Fibroblast of the aortic adventitia (primary cell): ENCODE results near the gene PRMT9. TPM values are rescaled to one million over a fixed set of nuclear protein-coding genes. Genes with fewer than 3 reads are reported as not detected.

Source experiments
- DNase-seq: peaks from one replicate; pipeline ENCODE4 v3.0.0-alpha.2; 2010; ENCODE audit warnings: low read depth
- H3K4me3 ChIP-seq: 2 replicates; pipeline ENCODE4 v1.5.1; 2011; ENCODE audit warnings: low read depth, mild to moderate bottlenecking, control low read depth, low read length, moderate library complexity
- total RNA-seq: library from RNA; depleted of rRNA; stranded (reverse); fragments of >200 nt; gene quantifications from 2 replicates; pipeline ENCODE4 v1.2.3, GENCODE V29; 2012; ENCODE audit warnings: low replicate concordance
- TF ChIP-seq, protein P1 (sequence below): IDR thresholded peaks from 2 replicates; pipeline ENCODE4 v1.5.1; 2011; ENCODE audit warnings: mild to moderate bottlenecking, low read length, control low read depth, inconsistent platforms; ENCODE audit not compliant: insufficient read depth

The PRMT9 gene
- total RNA-seq, 1 donor: 10.4 TPM

DNA sequence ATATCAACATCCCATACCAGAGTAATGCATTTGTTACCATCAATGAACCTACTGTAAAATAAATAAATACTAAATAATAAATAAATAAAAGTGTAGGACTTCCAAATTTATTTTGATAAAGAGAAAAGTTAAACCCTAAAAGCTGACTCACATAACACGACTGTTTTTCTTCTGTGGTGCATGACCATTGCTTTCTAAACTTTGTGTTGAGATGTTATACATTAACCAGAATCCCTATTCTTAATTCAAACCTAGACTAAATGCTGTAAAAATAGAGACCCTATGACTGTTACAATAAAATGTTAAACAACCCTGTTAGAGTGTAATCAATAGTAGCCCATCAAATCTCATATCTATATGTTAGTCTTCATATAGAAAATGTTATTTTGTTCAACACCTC is 20.9 kb upstream of the PRMT9 start:
- DNase-seq: no peak
- H3K4me3 ChIP-seq: no peak overlapping the region
- TF ChIP-seq, protein P1, sequence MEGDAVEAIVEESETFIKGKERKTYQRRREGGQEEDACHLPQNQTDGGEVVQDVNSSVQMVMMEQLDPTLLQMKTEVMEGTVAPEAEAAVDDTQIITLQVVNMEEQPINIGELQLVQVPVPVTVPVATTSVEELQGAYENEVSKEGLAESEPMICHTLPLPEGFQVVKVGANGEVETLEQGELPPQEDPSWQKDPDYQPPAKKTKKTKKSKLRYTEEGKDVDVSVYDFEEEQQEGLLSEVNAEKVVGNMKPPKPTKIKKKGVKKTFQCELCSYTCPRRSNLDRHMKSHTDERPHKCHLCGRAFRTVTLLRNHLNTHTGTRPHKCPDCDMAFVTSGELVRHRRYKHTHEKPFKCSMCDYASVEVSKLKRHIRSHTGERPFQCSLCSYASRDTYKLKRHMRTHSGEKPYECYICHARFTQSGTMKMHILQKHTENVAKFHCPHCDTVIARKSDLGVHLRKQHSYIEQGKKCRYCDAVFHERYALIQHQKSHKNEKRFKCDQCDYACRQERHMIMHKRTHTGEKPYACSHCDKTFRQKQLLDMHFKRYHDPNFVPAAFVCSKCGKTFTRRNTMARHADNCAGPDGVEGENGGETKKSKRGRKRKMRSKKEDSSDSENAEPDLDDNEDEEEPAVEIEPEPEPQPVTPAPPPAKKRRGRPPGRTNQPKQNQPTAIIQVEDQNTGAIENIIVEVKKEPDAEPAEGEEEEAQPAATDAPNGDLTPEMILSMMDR: no peak

DNA sequence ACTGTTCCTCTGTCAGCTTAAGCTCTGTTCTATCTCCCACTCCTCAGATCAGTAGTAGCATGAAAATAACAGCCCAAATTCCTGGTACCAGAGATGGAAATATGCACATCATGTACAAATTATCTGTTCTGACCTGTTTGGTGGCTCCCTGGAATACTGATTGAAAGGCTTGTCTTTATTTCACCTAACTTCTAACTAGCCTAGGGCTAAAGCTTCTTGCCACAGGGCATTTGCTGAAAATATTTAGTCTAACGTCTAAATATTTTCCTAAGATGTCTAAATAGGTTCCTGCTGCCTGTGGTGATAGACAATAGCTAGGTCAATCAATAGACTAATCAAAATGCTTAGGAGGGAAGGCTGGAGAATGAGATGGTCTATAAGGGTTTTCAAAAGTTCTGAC is 12.9 kb upstream of the PRMT9 start:
- H3K4me3 ChIP-seq: no peak overlapping the region
- DNase-seq: no peak
- TF ChIP-seq, protein P1: no peak

DNA sequence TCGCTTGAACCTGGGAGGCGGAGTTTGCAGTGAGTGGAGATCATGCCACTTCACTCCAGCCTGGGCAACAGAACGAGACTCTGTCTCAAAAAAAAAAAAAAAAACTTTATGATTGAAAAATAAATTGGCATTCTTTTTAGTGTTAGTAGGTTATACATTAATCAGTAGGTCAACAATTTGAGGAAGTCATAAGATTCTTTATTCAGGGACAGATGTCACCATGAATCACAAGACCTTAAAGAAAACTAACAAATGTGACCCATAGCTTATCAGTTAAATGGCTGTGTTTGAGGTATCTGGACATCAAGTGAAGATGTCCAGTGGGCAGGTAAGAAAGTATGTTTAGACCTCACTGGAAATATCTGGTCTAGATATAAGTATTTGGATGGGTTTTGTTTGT is 9.3 kb upstream of the PRMT9 start:
- no peak for DNase-seq
- H3K4me3 ChIP-seq: no peak overlapping the region
- TF ChIP-seq, protein P1: no peak

DNA sequence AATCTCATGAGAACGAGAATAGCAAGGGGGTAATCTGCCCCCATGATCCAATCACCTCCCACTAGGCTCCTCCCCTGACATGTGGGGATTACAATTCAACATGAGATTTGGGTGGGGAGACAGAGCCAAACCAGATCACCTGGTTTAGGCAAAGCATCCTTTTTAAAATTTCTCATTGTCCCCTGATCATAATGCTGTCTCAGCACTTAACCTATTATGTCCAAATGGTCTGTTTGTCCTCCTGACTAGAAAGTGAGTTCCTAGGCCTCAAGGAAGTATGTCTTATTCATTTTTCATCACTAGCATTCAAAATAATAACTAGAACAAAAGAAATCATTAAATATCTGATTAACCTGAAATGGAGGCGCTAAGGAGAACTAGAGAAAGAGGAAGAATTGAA is 7.9 kb upstream of the PRMT9 start:
- TF ChIP-seq, protein P1: no peak
- DNase-seq: no peak
- H3K4me3 ChIP-seq: no peak overlapping the region

DNA sequence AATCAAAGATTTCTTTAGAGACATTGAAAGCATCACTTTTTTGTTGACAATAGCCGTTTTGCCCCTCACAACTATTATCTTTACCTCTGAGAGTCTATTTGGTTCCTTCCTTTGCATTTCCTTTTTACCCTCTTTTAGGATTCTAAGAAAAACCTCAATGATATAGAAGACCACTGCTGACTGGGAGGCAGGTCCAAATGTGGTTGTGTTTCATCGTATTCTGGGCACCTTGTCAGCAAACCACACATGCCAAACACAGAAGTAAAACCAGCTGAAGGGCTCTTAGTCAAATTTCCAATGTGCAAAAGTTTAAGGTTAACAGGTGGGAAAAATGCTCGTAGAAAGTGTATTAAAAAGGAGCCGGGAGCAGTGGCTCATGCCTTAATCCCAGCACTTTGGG is 5.1 kb upstream of the PRMT9 start:
- DNase-seq: no peak
- no peak overlapping the region for H3K4me3 ChIP-seq
- TF ChIP-seq, protein P1: no peak

DNA sequence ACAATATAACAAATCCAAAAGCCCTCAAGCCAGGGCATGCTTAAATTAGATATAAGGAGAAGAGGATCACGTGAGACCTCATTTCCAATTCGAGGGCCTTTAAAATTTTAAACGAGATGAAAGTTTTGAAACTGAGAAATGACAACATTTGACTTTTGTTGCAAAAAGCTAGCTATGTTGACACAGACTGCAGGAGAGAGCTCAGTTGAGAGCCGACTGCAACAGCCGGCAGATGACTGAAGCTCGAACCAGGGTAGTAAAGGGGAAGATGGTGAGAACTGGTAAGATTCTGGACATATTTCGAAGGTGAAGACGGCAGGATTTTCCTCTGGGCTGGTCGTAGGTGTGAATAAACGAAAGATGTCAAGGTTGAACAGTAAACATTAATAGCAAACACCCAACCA is 773 bp downstream of the PRMT9 start:
- H3K4me3 ChIP-seq: peak overlapping the region; percentile 95
- TF ChIP-seq, protein P1: no peak
- peak; percentile 56 for DNase-seq

DNA sequence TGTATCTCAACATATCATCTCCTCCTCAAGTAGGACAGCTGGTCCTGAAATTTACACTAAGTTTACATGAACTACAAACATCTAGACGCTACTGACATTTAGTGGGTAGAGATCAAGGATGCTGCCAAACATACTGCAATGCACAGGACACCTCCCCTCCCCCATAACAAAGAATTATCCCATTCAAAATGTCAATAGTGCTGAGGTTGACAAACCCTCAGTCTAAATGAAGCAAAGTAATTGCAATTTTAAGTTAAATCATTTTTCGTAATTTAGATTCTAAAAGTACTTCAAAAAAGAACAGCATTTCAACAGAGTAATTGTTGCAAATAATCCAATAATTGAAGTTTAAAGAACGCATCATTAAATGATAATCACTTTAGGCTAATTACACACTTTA is 1.2 kb downstream of the PRMT9 start:
- TF ChIP-seq, protein P1: no peak
- H3K4me3 ChIP-seq: peak overlapping the region; percentile 95
- peak; percentile 15 for DNase-seq
